Measurements from ENCODE around the gene SLC52A3. TPM values are rescaled to one million over a fixed set of nuclear protein-coding genes. Genes with fewer than 3 reads are reported as not detected.
A peak's percentile ranks its signal among the peaks of the same experiment; 100 is the strongest.

Gene SLC52A3
- total and polyA plus RNA-seq, 9 of the 15 experiments (the other 6 are each of a cell fraction or from before 2014, with no cell fraction given), result 0.06 to 0.60 (median 0.11) TPM

- no peak for TF ChIP-seq ZNF133 (CRISPR knock-in tag; IDR thresholded peaks at IDR 0.05)
- peak; percentile 50 to 75; a peak in 3 of 4 replicates for TF ChIP-seq MAZ (CRISPR knock-in tag; conservative IDR thresholded peaks at IDR 0.05 in 1 of 2, IDR thresholded peaks at IDR 0.05 in 1 of 2)
- TF ChIP-seq CREM (IDR thresholded peaks at IDR 0.05; ENCODE audit: low read depth), result peak; percentile 82
- peak; percentile 43; the same call in 1 of the 2 replicates for TF ChIP-seq BHLHE40 (IDR thresholded peaks at IDR 0.05; ENCODE audit: low read length)
- TF ChIP-seq ZEB2 (IDR thresholded peaks at IDR 0.05), result peak; percentile 85
- no peak for TF ChIP-seq ZZZ3 (IDR thresholded peaks at IDR 0.05)
- TF ChIP-seq, protein P1, sequence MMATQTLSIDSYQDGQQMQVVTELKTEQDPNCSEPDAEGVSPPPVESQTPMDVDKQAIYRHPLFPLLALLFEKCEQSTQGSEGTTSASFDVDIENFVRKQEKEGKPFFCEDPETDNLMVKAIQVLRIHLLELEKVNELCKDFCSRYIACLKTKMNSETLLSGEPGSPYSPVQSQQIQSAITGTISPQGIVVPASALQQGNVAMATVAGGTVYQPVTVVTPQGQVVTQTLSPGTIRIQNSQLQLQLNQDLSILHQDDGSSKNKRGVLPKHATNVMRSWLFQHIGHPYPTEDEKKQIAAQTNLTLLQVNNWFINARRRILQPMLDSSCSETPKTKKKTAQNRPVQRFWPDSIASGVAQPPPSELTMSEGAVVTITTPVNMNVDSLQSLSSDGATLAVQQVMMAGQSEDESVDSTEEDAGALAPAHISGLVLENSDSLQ (IDR thresholded peaks at IDR 0.05), result 0 out of 2 replicates have a peak, but pooled peaks have one; percentile 29
- TF ChIP-seq MTA3 (IDR thresholded peaks at IDR 0.05; ENCODE audit: borderline replicate concordance), result peak; percentile 65; the same call in 1 of the 2 replicates
- peak; percentile 78 for TF ChIP-seq L3MBTL2 (IDR thresholded peaks at IDR 0.05)
- no peak for TF ChIP-seq POLR2H (tag; IDR thresholded peaks at IDR 0.05; ENCODE audit: low read depth)
- TF ChIP-seq GABPB1 (CRISPR knock-in tag; IDR thresholded peaks at IDR 0.05), result peak; percentile 29; the same call in 1 of the 2 replicates
- TF ChIP-seq CTCFL (IDR thresholded peaks at IDR 0.05; ENCODE audit: borderline replicate concordance, insufficient read depth, low read depth, low read length, poor library complexity, severe bottlenecking), result peak; percentile 75
- TF ChIP-seq CC2D1A (IDR thresholded peaks at IDR 0.05), result no peak
- TF ChIP-seq, protein P2, sequence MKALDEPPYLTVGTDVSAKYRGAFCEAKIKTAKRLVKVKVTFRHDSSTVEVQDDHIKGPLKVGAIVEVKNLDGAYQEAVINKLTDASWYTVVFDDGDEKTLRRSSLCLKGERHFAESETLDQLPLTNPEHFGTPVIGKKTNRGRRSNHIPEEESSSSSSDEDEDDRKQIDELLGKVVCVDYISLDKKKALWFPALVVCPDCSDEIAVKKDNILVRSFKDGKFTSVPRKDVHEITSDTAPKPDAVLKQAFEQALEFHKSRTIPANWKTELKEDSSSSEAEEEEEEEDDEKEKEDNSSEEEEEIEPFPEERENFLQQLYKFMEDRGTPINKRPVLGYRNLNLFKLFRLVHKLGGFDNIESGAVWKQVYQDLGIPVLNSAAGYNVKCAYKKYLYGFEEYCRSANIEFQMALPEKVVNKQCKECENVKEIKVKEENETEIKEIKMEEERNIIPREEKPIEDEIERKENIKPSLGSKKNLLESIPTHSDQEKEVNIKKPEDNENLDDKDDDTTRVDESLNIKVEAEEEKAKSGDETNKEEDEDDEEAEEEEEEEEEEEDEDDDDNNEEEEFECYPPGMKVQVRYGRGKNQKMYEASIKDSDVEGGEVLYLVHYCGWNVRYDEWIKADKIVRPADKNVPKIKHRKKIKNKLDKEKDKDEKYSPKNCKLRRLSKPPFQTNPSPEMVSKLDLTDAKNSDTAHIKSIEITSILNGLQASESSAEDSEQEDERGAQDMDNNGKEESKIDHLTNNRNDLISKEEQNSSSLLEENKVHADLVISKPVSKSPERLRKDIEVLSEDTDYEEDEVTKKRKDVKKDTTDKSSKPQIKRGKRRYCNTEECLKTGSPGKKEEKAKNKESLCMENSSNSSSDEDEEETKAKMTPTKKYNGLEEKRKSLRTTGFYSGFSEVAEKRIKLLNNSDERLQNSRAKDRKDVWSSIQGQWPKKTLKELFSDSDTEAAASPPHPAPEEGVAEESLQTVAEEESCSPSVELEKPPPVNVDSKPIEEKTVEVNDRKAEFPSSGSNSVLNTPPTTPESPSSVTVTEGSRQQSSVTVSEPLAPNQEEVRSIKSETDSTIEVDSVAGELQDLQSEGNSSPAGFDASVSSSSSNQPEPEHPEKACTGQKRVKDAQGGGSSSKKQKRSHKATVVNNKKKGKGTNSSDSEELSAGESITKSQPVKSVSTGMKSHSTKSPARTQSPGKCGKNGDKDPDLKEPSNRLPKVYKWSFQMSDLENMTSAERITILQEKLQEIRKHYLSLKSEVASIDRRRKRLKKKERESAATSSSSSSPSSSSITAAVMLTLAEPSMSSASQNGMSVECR (CRISPR knock-in tag; IDR thresholded peaks at IDR 0.05), result 0 out of 2 replicates have a peak, but pooled peaks have one; percentile 42
- TF ChIP-seq SPI1 (IDR thresholded peaks at IDR 0.05; ENCODE audit: borderline replicate concordance, low read depth, low read length), result peak; percentile 56; the same call in 1 of the 2 replicates
- TF ChIP-seq SMAD4 (CRISPR knock-in tag; conservative IDR thresholded peaks at IDR 0.05), result peak; percentile 31; the same call in 1 of the 2 replicates
- TF ChIP-seq TOE1 (IDR thresholded peaks at IDR 0.05; ENCODE audit: borderline replicate concordance), result 0 out of 2 replicates have a peak, but pooled peaks have one; percentile 19
- 0 out of 2 replicates have a peak, but pooled peaks have one; percentile 71 for TF ChIP-seq TOE1 (CRISPR knock-in tag; IDR thresholded peaks at IDR 0.05; ENCODE audit: borderline replicate concordance, low read depth)
- peak; percentile 75 for TF ChIP-seq SMC3 (conservative IDR thresholded peaks at IDR 0.05; ENCODE audit: insufficient read depth, low read depth, low read length)
Measured at GRCh38 chr20:760751-761417, 7.4 kb downstream of the SLC52A3 start (continued).

All from K562 (cell line).